ENCODE data around the gene FRMD6. TPM values are rescaled to one million over a fixed set of nuclear protein-coding genes. Genes with fewer than 3 reads are reported as not detected.
A peak's percentile ranks its signal among the peaks of the same experiment; 100 is the strongest.
"Not testable (repeated sequence)": the region's sequence is repeated elsewhere in the genome, so short reads cannot be mapped to it uniquely, and the experiment has no call there.

The FRMD6 gene
- total RNA-seq, 1 donor from 2014 or later, result 104 TPM

GRCh38 chr14:51630987-51631386, 20.7 kb upstream of the FRMD6 start:
- Histone ChIP-seq H3K27ac (no peak overlapping the region), H3K4me1 (peaks cover 0 to 2% of the 10 kb centered on the region in 2 donors), H3K9me3 (no peaks in the 10 kb centered on the region), H3K27me3 (no peaks in the 10 kb centered on the region), H3K36me3 (no peaks in the 10 kb centered on the region), H3K4me3 (no peak overlapping the region)
- no peak for DNase-seq (ENCODE audit: low spot score in 2 of 2)
- no peak for TF ChIP-seq CTCF (IDR thresholded peaks at IDR 0.05)
- intact Hi-C loops (cut with DNase I), result no loop called here

- H3K27me3 ChIP-seq; H3K27ac ChIP-seq; H3K9me3 ChIP-seq; H3K4me3 ChIP-seq; intact Hi-C loops (cut with DNase I); H3K36me3 ChIP-seq; DNase-seq (ENCODE audit: low spot score in 2 of 2); H3K4me1 ChIP-seq: not testable (repeated sequence)
Measured at GRCh38 chr14:51633298-51633697, 18.4 kb upstream of the FRMD6 start.

GRCh38 chr14:51636109-51636508, 15.6 kb upstream of the FRMD6 start:
- H3K36me3 ChIP-seq, result no peaks in the 10 kb centered on the region
- no peak overlapping the region for H3K4me3 ChIP-seq
- TF ChIP-seq CTCF (IDR thresholded peaks at IDR 0.05), result no peak
- no peak overlapping the region for H3K27ac ChIP-seq
- intact Hi-C loops (cut with DNase I), result no loop called here
- DNase-seq (ENCODE audit: low spot score in 2 of 2), result no peak
- H3K9me3 ChIP-seq, result no peaks in the 10 kb centered on the region
- H3K27me3 ChIP-seq, result no peaks in the 10 kb centered on the region
- peaks cover 0 to 5% of the 10 kb centered on the region in 2 donors for H3K4me1 ChIP-seq

- DNase-seq (ENCODE audit: low spot score in 2 of 2), result peak in 1 of 2 donors; percentile 79
Measured at GRCh38 chr14:51638071-51638944, 13.4 kb upstream of the FRMD6 start.

GRCh38 chr14:51639668-51640316, 11.9 kb upstream of the FRMD6 start:
- no peak for TF ChIP-seq CTCF (IDR thresholded peaks at IDR 0.05)

More at GRCh38 chr14:51638071-51638944, 13.4 kb upstream of the FRMD6 start:
- Histone ChIP-seq H3K4me1 (peaks cover 0 to 5% of the 10 kb centered on the region in 2 donors), H3K36me3 (no peaks in the 10 kb centered on the region), H3K27ac (peak overlapping the region; percentile 64 to 74), H3K9me3 (no peaks in the 10 kb centered on the region), H3K4me3 (peak overlapping the region in 1 of 2 donors; percentile 17), H3K27me3 (no peaks in the 10 kb centered on the region)
- intact Hi-C loops (cut with DNase I), result no loop called here
- TF ChIP-seq CTCF (IDR thresholded peaks at IDR 0.05), result no peak

GRCh38 chr14:51643140-51643539, 8.6 kb upstream of the FRMD6 start:
- Histone ChIP-seq H3K4me1 (peaks cover 0 to 2% of the 10 kb centered on the region in 2 donors), H3K27ac (no peak overlapping the region), H3K36me3 (no peaks in the 10 kb centered on the region), H3K9me3 (no peaks in the 10 kb centered on the region), H3K27me3 (no peaks in the 10 kb centered on the region), H3K4me3 (no peak overlapping the region)
- no peak for TF ChIP-seq CTCF (IDR thresholded peaks at IDR 0.05)
- no peak for DNase-seq (ENCODE audit: low spot score in 2 of 2)
- intact Hi-C loops (cut with DNase I), result no loop called here

More at GRCh38 chr14:51639668-51640316, 11.9 kb upstream of the FRMD6 start:
- Histone ChIP-seq H3K9me3 (no peaks in the 10 kb centered on the region), H3K27ac (no peak overlapping the region), H3K27me3 (no peaks in the 10 kb centered on the region), H3K36me3 (no peaks in the 10 kb centered on the region), H3K4me1 (peaks cover 0 to 5% of the 10 kb centered on the region in 2 donors), H3K4me3 (no peak overlapping the region)
- no peak for DNase-seq (ENCODE audit: low spot score in 2 of 2)
- intact Hi-C loops (cut with DNase I), result no loop called here
